GM12872 (cell line): ENCODE results near the gene PDGFC.

ENCODE experiments used
- CTCF ChIP-seq: IDR thresholded peaks from 3 replicates; pipeline ENCODE4 v1.5.1; 2011; ENCODE audit warnings: low read depth, mild to moderate bottlenecking, low read length, moderate library complexity; ENCODE audit not compliant: insufficient read depth

Gene PDGFC

GRCh38 chr4:156825074-156825473, 146.5 kb downstream of the PDGFC start:
- no peak for TF ChIP-seq CTCF

- no peak for TF ChIP-seq CTCF
These were observed 147.0 kb downstream of the PDGFC start for GRCh38 chr4:156824451-156825060.

- no peak for TF ChIP-seq CTCF
These were observed 150.7 kb downstream of the PDGFC start for GRCh38 chr4:156820931-156821330.

- no peak for TF ChIP-seq CTCF
These were observed 155.2 kb downstream of the PDGFC start for GRCh38 chr4:156816360-156816755.

- TF ChIP-seq CTCF: no peak
These were observed 155.8 kb downstream of the PDGFC start for GRCh38 chr4:156815717-156816359.

- no peak for TF ChIP-seq CTCF
These were observed 159.6 kb downstream of the PDGFC start for GRCh38 chr4:156811963-156812362.

- TF ChIP-seq CTCF: no peak
These were observed 160.3 kb downstream of the PDGFC start for GRCh38 chr4:156811286-156811685.
